NCI-H2107 (cell line): ENCODE measurements around the gene CORO1C.
A peak's percentile ranks its signal among the peaks of the same experiment; 100 is the strongest.
"Not testable (repeated sequence)": the region's sequence is repeated elsewhere in the genome, so short reads cannot be mapped to it uniquely, and the experiment has no call there.

Source experiments
- DNase-seq: peaks from one replicate; lab custom pipeline; 2025; lab: John Stamatoyannopoulos, UW

The CORO1C gene

DNA sequence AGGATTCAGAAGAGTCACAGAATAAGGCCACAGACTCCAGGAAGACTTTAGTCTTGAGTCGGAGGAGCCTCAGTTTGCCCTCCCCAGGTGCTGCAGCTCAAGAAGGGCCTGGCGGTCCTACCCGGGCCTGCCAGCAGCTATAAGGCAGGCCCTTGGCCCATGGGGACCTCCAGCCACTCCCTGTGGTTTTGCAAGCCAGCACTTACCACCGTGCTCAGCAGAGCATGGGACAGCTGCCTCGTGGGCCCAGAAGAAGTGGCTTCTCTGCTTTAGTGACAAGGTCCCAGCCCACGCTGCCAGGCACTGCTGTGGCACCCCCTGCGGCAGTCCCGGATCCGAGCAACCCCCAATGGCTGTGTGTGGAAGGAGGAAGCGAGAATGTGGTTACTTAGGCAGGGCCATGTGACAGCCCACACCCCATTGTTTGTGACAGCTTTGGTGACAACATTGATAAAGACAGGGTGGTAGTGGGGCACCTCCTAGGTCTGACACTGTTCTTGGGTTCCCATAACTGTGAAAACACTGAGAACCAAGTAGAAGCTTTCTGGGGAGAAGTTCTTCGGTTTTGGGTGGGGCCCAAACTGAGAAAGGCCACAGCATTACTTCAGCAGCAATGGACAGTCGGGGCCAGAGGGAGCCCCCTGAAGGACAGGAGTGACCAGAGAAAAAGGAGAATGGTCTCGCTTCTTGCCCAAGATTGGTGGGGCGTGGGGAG lies 97.6 kb downstream of the CORO1C start, which contains the start of gene SELPLG:
SELPLG (minus strand) TSS at position 361 of the 715 bp plus-strand sequence. CDS start 9,587 bp downstream, outside the sequence.
- DNase-seq, result peak; percentile 58

DNA sequence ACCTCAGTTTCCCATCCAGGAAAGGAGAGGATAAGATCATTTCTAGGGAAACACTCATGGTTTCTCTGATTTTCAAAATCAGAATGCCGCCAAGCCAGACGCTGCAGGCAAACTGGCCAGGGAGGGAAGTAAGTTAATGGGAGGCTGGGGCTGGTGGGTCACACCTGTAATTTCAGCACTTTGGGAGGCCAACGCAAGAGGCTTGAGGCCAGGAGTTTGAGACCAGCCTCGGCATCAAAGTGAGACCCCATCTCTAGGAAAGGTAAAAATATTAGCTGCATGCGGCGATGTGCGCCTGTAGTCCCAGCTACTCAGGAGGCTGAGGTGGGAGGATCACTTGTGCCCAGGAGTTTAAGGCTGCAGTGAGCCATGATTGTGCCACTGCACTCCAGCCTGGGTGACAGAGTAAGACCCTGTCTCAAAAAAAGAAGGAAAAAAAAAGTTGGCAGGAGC lies 98.2 kb downstream of the CORO1C start:
- no peak for DNase-seq

DNA sequence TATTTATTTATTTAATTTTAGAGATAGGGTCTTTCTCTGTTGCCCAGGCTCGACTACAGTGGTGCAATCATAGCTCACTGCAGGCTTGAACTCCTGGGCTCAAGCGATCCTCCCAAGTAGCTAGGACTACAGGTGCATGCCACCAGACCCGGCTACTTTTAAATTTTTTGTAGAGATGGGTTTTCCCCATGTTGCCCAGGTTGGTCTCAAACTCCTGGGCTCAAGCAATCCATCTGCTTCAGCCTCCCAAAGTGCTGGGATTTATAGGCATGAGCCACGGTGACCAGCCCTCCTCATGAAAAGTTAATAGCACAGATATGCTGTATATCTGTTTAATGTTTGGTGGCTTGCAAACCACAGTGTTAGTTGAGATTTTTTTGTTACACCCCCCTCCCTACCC lies 100.1 kb downstream of the CORO1C start:
- not testable (repeated sequence) for DNase-seq

DNA sequence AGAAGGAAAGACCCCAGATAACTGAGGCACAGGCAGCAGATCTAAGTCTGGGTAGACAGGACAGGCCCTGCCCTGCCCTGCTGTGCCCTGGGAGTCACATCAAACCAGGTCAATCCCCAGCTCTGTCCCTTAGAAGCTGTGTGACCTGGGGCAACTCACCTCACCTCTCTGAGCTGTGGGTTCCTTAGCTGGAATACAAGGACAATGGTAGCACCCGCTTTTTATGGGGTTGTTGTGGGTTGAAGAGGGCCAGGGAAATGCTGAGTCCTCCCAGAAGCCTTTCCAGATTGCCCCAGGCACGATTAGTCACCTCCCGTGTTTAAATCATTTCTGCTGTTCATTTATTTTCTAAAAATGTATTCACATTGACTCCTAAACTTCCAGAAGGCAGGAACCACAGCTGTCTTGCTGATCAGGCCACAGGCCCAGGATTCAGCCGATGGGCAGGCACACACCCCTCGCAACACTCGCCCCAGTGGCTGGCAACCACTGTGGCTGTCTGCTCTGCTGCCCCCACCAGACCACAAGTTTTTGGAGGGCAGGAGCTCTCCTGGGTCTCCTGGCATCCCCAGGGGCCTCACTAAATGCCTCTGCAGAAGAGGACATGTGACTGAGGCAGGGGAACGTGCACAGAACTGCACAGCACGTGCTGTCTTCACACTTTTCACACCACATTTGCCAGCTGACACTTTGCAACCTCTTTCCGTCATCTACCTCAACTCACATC lies 100.7 kb downstream of the CORO1C start:
- no peak for DNase-seq

DNA sequence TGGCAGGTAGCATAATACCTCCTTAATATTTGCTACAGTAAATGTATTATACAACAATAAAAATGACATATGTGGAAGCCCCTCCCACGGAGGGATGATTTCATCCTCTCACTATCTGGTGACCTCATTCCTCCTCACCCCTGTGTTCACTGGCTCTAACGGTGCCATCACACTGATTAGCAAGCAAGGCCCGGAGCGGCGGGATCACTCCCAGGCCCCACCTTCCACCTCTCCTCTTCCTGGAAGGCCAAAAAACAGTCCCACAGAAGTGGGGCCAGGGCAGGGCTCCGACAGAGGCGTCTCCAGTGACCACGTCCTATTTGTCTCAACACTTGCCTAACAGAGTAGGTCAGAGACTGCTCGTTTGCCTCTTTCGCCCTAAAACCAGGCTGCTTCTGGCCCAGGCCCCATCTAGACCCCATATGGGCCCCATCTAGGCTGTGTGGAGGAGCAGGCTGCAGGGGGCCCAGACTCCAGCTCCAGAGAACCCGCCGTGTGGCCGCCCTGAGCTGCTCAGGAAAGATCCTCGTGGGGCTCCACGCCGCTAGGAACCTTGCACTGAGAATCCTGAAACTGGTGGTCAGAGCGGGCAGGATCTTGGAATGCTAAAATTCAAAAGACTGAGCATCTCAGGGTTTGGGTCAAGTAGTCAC lies 101.4 kb downstream of the CORO1C start:
- no peak for DNase-seq

DNA sequence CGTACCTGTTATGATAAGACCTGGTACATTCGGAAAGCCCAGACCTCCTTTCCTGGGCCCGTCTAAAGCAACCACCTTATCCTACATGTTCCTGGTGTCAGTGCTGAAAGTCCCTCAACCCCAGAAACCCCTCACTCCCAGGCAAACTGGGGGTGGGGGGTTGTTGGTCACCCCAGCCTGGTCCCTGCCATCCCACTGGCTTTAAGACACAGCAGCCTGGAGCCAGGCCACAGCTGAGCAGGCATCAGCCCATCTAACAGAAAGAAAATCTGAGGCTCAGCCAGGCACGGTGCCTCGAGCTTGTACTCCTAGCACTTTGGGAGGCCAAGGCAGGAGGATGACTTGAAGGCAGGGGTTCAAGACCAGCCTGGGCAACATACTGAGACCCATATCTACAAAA lies 102.2 kb downstream of the CORO1C start:
- no peak for DNase-seq

DNA sequence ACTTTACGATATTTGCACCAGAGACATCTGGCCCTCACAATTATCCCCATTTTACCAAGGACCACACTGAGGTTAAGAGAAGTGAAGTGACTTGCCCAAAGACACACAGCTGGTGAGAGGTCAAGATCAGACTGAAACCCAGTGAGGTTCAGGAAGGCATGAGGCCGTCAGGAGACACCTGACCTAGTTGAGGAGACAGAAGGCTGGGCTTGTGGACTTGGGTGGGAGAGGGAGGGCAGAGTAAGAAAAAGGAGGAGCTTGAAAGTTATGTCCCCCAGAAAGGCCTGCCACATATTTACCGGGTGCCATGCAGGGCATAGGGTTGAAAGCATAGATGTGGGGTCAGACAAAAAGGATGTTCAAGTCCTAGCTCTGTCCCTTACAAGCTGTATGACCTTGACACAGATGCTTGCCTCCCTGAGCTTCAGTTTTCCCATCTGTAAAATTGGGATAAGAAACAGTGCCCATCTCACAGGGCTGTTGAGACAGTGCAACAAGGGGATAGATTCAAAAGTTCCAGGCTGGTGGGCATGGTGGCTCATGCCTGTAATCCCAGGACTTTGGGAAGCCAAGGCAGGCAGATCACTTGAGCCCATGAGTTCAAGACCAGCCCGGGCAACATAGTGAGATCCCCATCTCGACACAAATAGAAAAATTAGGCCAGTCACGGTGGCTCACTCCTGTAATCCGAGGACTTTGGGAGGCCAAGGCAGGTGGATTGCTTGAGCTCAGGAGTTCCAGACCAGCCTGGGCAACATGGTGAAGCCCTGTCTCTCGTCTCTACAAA lies 104.0 kb downstream of the CORO1C start:
- DNase-seq, result no peak

DNA sequence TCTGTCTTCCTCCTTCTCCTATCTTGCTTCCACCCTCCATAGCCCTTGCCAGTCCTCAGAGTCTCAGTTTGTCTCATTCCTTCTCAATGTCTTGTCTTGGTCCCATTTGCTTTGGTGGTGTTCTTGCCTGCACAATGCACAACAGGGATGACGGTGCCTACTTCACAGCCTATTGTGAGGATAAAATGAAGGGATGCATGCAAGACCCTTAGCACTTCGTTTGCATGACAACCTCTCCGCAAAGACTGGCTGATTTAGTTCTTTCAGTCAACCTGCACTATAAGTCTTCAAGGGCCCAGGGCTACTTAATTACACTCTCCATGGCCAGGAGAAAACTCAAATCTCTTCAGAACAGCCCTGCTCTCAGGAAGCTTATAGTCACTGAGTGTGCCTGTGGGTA lies 106.1 kb downstream of the CORO1C start:
- no peak for DNase-seq

DNA sequence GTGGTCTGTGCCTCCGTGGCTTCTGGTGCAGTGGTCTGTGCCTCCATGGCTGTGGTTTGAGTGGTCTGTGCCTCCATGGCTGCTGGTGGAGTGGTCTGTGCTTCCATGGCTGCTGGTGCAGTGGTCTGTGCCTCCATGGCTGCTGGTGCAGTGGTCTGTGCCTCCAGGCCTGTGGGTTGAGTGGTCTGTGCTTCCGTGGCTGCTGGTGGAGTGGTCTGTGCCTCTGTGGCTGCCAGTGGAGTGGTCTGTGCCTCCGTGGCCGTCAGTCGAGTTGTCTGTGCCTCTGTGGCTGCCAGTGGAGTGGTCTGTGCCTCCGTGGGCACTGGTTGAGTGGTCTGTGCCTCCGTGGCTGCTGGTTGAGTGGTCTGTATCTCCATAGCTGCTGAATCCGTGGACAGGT lies 107.7 kb downstream of the CORO1C start:
- DNase-seq, result no peak

DNA sequence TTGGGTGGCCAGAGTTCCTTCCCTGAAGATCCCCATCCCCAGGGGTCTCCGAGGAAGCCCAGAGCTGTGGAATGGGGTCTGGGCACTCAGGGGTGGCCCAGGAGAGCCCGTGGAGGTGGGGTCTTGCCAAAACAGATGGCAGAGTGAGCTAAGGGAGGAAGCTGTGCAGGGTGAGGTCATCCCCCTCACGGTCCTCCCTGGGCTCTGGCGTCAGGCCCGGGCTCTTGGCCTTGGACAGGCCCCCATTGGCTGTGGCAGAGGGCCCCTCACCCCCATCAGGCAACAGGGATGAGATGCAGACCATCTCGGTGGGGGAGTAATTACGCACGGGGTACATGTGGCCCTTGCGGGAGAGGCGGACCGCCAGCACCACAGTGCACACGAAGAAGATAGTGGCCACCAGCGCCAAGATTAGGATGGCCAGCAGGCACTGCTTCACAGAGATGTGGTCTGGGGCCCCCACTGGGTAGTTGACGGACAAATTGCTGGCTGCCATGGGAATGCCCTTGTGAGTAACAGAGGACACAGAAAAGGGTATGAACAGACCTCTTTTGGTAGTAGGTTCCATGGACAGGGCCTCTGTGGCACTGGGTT lies 108.3 kb downstream of the CORO1C start:
- no peak for DNase-seq

DNA sequence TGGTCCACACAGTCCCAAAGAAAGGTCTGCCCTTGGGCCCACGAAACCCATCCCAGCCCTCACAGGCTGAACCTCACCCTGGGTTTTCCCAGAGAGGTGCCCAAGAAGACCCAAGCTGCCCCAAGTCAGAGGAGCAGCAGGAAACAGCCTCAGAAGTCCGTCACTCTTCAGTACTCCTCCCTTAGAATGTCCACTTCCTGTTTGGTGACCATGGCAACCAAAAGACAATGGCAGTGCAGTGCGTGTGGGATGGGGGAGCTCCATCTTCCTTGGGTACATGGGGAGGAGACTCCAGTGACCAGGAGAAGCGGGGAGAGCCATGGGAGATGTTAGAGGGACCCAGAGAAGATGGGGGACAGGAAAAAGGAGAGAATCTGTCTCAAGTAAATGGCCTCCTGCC lies 108.9 kb downstream of the CORO1C start:
- no peak for DNase-seq

DNA sequence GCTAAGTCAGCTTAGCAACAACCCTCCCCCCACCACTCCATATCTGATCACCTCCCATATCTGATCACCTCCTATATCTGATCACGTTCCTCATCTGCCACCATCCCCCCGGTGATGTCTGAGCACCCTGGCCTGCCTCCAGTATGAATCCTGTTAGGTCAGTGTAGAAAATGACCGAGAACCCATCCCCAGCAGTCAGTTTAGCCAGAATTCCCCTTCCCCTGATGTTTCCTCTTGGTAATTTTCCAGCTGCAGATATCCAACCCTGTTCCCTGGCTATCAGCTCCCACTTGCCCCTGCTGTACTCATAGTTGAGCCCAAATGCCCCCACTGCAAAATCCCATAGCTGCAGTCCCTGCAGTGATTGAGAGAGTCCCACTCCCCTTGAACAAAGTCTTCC lies 110.2 kb downstream of the CORO1C start:
- no peak for DNase-seq

DNA sequence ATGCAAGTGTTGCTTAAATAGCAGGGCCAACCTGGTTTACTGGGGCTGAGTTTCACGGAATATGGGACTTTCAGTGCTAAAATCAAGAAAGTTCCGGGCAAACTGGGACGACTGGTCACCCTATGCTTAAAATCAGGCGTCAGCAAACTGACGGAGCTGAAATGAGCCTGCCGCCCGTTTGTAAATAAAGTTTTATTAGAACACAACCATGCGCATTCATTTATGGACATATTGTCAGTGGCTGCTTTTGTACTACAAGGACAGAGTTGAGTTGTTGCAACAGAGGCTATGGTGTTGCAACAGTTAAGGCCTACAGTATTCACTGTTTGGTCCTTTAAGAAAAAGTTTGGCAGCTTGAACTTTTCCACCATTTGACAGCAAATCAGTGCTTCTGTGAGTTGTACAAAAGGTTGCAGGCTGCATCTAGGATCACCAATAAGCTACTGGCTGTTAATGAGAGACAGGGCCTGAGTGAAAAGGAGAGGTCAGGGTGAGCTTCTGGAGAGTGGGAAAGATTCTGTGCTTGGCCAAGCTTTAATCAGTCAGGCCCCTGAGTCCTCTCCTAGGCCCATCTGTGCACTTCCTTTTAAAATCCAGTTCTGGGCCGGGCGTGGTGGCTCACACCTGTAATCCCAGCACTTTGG lies 111.0 kb downstream of the CORO1C start:
- no peak for DNase-seq

DNA sequence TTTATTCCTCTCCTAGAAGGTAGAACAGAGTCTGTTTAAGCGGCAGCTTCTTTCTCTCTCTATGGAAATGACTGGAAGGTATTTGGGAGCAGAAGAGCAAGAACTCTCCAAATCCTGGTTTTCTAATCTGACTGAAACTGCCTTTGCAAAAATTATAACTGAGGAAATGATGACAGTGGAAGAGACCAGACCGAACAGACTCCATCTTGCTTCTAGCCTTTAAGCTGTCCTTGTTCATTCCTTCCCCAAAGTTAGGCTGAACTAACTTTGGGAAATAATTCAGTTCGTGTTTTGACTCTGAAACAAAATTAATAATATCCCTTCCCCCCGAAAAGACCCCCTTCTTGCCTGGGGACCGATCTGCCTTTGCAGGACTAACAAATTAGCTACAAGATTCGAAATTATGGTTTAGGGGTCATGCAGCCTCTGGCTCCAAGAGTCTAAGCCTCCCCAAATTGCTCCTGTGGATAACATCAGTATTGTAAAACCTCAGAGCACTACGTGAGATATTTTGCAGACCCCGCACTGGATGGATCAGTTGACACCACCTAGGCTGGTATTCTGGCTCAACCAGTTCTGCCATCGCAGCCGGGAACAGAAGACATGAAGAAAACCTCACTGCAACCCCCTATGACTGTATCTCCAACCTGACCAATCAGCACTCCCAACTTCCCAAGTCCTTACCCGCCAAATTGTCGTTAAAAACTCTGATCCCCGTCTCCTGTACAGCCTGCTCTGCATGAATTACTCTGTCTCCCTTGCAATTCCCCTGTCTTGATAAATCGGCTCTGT lies 111.8 kb downstream of the CORO1C start:
- DNase-seq, result no peak

DNA sequence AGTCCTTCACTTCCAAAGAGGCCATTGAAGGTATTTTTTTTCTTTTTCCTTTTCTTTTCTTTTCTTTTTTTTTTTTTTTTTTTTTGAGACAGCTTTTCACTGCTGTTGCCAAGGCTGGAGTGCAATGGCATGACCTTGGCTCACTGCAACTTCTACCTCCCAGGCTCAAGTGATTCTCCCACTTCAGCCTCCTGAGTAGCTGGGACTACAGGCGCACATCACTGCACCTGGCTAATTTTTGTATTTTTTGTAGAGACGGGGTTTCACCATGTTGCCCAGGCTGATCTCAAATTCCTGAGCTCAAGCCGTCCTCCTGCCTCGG lies 112.4 kb downstream of the CORO1C start:
- not testable (repeated sequence) for DNase-seq

DNA sequence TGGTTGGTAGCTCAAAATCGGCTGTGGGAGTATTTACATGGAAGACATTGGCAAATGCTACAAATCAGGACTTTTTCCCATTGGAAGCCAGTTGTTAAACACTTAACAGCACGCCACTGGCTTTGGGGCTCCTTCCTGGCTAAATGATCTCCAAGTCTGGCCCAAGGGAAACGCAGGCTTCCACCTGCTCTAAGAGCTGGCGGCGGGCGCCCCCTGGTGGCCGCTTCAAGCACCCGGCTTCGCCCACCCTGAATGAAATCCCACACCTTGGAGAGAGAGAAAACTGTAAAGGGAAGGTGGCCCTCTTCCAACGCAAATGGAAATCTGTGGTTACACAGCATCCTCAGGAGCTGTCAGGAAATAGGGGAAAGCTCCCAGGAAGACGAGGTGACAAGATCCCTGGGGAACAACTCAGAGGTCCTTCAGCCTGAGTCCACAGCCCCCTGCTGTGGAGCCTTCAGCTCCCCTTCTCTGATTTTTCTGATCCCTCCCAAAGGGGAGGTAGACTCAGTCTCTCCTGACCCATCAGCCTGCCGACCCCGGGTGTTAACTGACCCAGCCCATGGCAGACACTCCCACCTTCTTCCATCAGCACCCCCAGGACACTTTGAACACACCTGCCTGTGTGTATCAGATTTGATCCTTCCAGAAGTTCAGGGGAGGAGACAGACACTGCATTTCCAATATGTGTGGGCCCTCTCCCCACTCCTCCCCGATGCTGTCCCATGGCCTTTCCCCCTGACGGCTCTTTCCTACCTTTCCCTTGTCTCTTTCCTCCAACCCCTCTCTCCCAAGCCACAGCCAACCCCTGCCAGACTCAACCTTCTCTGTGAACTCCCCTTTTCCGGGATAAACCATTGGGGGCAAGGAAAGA lies 113.0 kb downstream of the CORO1C start:
- DNase-seq, result peak; percentile 88

DNA sequence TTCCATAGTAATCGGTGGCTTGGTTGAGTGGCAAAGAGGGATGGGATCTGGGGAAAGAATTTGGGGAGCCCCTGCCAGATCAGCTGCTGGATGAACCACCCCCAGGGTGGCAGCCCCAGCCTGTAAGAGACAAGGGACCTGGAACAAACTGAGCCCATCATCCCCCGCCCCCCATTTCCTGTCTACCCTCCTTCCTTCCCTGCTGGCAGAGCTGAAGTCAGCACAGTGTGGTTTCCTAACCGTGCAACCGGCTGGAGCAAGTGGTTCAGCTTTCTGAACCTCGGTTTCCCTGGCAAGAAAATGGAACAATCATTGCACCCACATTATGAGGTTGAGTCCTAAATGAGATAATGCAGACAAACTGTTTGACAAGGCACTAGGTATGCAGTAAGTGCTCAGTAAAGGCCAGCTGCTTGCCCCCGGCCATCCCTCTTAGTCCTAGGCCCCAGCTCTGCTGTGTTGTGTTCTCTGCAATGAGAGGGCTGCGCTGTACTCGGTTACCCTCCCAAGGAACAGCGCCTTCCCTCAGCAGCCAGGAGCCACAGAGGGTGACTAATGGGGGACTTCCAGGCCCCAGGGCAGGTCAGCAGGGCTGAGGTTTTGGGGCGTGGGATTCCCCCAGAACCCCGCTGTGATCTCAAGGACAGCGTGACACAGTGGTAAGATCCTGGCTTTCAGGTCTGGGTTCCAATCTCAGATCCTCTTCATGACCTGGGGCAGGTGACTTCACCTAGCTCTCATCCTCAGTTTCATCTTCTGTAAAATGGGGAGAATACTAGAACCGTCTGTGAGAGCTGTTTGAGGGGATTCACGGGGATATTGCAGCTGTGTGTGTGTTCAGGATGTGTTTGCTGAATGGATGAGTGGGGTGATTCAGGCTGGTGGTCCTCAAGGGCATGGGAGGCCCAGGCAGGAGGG lies 114.1 kb downstream of the CORO1C start:
- no peak for DNase-seq

DNA sequence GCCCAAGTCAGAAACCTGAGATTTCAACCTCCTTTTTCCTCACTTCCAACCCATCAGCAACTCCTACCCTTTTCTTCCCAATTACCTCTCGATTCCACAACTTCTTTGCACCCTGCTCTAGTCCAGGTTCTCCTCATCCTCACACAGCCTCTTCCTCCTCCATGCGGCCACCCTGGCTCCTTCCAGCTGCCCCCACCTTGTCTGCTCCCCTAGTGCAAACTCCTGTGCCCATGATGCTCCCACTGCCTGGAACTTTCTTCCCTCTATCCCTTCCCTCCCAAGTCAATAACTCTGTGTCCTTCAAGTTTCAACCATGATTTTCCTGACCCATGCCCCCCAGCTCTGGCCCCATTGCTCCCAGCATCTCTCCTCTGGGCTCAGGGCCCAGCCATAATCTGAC lies 115.0 kb downstream of the CORO1C start:
- no peak for DNase-seq

DNA sequence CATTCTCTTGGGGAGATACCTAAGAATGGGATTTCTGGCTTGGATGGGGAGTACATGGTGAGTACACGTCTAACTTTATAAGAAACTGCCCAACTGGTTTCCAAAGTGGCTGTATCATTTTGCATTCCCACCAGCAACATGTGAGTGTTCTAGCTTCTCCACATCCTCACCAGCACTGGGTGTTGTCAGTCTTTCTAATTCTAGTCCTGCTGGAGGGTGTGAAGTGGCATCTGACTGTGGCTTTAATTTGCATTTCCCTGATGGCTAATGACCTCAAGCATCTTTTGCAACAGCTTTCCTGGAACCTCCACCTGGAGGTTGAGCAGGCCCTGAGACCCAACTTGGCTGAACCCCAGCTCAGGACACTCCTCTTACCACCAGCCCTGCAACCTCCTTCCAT lies 115.4 kb downstream of the CORO1C start:
- no peak for DNase-seq
